ENCODE measurements around the gene BSG.
A peak's percentile ranks its signal among the peaks of the same experiment; 100 is the strongest.
"Not testable (repeated sequence)": the region's sequence is repeated elsewhere in the genome, so short reads cannot be mapped to it uniquely, and the experiment has no call there.

The BSG gene

DNA sequence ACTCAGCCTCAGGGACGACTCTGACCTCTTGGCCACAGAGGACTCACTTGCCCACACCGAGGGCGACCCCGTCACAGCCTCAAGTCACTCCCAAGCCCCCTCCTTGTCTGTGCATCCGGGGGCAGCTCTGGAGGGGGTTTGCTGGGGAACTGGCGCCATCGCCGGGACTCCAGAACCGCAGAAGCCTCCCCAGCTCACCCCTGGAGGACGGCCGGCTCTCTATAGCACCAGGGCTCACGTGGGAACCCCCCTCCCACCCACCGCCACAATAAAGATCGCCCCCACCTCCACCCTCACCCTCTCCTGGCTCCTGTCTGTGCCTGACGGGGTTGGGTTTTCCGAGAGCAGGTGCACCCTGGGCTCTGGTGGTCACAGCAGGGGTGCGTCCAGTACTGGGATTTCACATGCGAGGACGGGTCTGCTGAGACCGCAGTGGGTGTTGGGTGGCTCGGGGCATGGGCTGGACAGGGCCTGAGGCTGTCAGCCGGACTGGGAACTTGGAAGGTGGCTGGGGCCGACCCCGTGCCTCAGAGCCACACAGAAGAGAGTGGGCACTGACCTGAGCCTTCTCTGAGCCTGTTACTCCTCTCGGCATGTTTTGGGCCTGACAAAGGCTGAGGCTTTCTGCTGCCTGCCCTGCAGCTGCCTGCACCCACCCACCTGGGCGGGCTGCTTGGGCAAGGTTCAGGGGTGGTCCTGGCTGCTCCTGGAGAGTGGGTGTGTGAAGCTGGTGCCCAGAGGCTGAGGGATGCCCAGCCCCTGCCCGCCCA is 11.0 kb downstream of the BSG start:
- no peak for DNase-seq (ENCODE audit: low read depth)
- H3K4me3 ChIP-seq (ENCODE audit: control insufficient read depth, low read depth, low read length) = no peak overlapping the region
- no peak for TF ChIP-seq CTCF (conservative IDR thresholded peaks at IDR 0.05; ENCODE audit: control insufficient read depth, insufficient read depth, low read depth, low read length)

- no peak for DNase-seq (ENCODE audit: low read depth)
- TF ChIP-seq CTCF (conservative IDR thresholded peaks at IDR 0.05; ENCODE audit: control insufficient read depth, insufficient read depth, low read depth, low read length) = no peak
- no peak overlapping the region for H3K4me3 ChIP-seq (ENCODE audit: control insufficient read depth, low read depth, low read length)
These were observed 11.5 kb downstream of the BSG start for GRCh38 chr19:583968-584239.

GRCh38 chr19:584240-585001 is 12.0 kb downstream of the BSG start:
- DNase-seq (ENCODE audit: low read depth) = peak; percentile 32
- TF ChIP-seq CTCF (conservative IDR thresholded peaks at IDR 0.05; ENCODE audit: control insufficient read depth, insufficient read depth, low read depth, low read length) = peak; percentile 68
- H3K4me3 ChIP-seq (ENCODE audit: control insufficient read depth, low read depth, low read length) = no peak overlapping the region

DNA sequence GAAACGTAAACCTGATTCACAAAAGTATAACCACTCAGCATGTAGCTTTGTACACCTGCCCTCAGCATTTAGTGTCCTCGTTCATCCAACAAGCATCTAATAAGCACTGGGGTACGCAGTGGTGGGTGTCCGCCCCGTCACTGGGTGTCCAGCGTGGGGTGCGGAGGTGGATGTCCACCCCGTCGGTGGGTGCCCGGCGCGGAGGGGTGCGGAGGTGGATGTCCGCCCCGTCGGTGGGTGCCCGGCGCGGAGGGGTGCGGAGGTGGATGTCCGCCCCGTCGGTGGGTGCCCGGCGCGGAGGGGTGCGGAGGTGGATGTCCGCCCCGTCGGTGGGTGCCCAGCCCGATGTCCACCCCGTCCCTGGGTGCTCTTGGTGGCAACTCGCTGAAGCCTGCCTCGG is 12.8 kb downstream of the BSG start:
- not testable (repeated sequence) for DNase-seq (ENCODE audit: low read depth); H3K4me3 ChIP-seq (ENCODE audit: control insufficient read depth, low read depth, low read length)

DNA sequence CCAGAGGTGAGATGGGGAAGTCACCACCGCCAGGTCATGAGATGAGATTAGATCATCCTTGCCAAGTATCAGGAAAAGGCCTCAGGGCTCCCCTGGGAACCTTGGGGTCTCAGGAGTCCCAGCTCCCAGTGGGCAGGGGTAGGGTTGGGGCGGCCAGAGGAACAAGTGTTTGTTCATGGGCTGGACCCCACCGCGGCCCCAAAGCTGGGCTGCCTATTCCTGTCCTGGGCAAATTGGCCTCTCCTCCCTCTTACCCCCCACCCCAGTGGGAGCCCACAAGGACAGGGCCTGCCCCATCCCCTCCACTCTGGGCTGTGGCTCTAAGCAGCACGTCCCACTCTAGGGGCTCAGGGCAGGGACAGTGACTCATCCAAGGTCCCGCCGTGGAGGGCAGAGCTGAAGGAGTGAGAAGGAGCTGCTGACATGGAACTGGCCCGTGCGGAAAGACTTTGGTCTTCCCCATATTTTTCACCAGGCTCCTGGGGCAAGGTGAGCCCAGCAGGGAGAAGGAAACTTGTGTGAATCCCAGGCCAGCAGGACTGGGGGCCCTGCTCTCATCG is 13.2 kb downstream of the BSG start:
- no peak overlapping the region for H3K4me3 ChIP-seq (ENCODE audit: control insufficient read depth, low read depth, low read length)
- no peak for TF ChIP-seq CTCF (conservative IDR thresholded peaks at IDR 0.05; ENCODE audit: control insufficient read depth, insufficient read depth, low read depth, low read length)
- no peak for DNase-seq (ENCODE audit: low read depth)

DNA sequence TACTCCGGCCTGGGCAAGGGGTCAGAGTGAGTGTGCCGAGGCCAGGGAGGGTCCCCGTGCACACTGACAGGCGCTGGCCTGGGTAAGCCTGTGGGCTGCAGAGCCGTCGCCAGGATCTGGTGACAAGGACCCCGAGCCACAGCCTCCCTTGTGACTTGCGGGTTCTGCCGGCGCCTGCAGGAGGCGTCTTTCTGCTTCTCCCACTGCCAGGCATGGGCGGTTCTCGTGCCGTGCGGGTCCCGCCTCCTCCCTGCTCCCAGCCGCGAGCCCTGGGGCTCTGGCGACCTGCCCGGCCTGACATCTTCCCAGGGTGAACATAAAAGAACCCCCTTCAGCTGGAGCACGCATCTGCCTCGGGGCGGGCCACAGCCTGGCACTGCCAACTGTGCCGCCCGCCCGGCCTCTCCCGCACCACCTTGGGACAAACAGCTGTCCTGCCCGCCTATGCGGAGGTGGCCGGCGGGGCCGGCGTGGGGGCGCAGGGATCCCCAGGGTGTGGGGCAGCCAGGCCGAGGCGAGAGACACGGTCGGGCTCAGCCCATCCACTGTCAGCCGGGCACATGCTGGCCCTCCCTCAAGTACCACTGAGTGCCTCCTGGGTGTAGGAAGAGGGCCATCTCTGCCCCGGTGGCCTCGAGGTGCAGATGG is 15.8 kb downstream of the BSG start:
- peak; percentile 69 for DNase-seq (ENCODE audit: low read depth)

More for the DNA sequence above, 15.8 kb downstream of the BSG start:
- TF ChIP-seq CTCF (conservative IDR thresholded peaks at IDR 0.05; ENCODE audit: control insufficient read depth, insufficient read depth, low read depth, low read length) = peak; percentile 54
- no peak overlapping the region for H3K4me3 ChIP-seq (ENCODE audit: control insufficient read depth, low read depth, low read length)
